Neuronal stem cell (in vitro differentiated cells): Measurements from ENCODE around the gene DRAM1.
A peak's percentile ranks its signal among the peaks of the same experiment; 100 is the strongest.

Source experiments
- DNase-seq: peaks from one replicate; pipeline ENCODE4 v3.0.0-alpha.2; 2013; ENCODE audit warnings: low spot score
- H2AFZ ChIP-seq: one replicate; pipeline ENCODE4 v1.6.1; 2013; ENCODE audit warnings: mild to moderate bottlenecking, low read length, inconsistent platforms
- H2AK5ac ChIP-seq: 2 replicates; pipeline ENCODE4 v1.6.1; 2013; ENCODE audit warnings: low read depth, mild to moderate bottlenecking, inconsistent platforms, low read length, moderate library complexity, mixed read lengths
- H2BK120ac ChIP-seq: 2 replicates; pipeline ENCODE4 v1.6.1; 2013; ENCODE audit warnings: low read depth, mild to moderate bottlenecking, inconsistent platforms, low read length, moderate library complexity, mixed read lengths
- H2BK12ac ChIP-seq: one replicate; pipeline ENCODE4 v1.6.1; 2013; ENCODE audit warnings: low read length, inconsistent platforms
- H2BK15ac ChIP-seq: 2 replicates; pipeline ENCODE4 v1.6.1; 2013; ENCODE audit warnings: mild to moderate bottlenecking, low read length, inconsistent platforms, mixed read lengths
- H2BK5ac ChIP-seq: one replicate; pipeline ENCODE4 v1.6.1; 2013; ENCODE audit warnings: inconsistent platforms, mild to moderate bottlenecking, low read length, moderate library complexity
- H3K14ac ChIP-seq: one replicate; pipeline ENCODE4 v1.6.1; 2013; ENCODE audit warnings: low read length, inconsistent platforms
- H3K18ac ChIP-seq: 2 replicates; pipeline ENCODE4 v1.6.1; 2013; ENCODE audit warnings: low read length, inconsistent platforms
- H3K23ac ChIP-seq: 2 replicates; pipeline ENCODE4 v1.6.1; 2013; ENCODE audit warnings: low read depth, mild to moderate bottlenecking, mixed read lengths, low read length, inconsistent platforms; ENCODE audit not compliant: poor library complexity
- H3K27ac ChIP-seq: replicated peaks from 3 replicates; pipeline ENCODE4 v1.5.1; 2013; ENCODE audit warnings: low read length, inconsistent platforms
- H3K27me3 ChIP-seq, 3 experiments: 2 replicates each; pipeline ENCODE4 v1.6.1; 2013; ENCODE audit warnings: low read length in 3 of 3, mild to moderate bottlenecking in 2 of 3, inconsistent platforms in 1 of 3, low read depth in 1 of 3, mixed read lengths in 1 of 3, moderate library complexity in 1 of 3; ENCODE audit not compliant: control insufficient read depth in 3 of 3, insufficient read depth in 3 of 3
- H3K36me3 ChIP-seq, 2 donors: replicated peaks in 1 of 2; 2 replicates each; pipeline ENCODE4 v1.6.1; 2013; ENCODE audit warnings: low read length in 2 of 2; ENCODE audit not compliant: control insufficient read depth in 2 of 2, insufficient read depth in 2 of 2
- H3K4ac ChIP-seq: 2 replicates; pipeline ENCODE4 v1.6.1; 2013; ENCODE audit warnings: inconsistent platforms, mild to moderate bottlenecking, low read length, moderate library complexity
- H3K4me1 ChIP-seq, 2 donors: 1 replicate in 1 of 2; 2 replicates in 1 of 2; pipeline ENCODE4 v1.6.1; 2013; ENCODE audit warnings: low read length in 2 of 2, low read depth in 1 of 2; ENCODE audit not compliant: control insufficient read depth in 2 of 2, insufficient read depth in 1 of 2
- H3K4me2 ChIP-seq: one replicate; pipeline ENCODE4 v1.6.1; 2013; ENCODE audit warnings: mild to moderate bottlenecking, low read length, inconsistent platforms; ENCODE audit not compliant: insufficient read depth, poor library complexity, severe bottlenecking
- H3K4me3 ChIP-seq, 2 donors: 2 replicates each; pipeline ENCODE4 v1.5.1; 2013; ENCODE audit warnings: low read length in 2 of 2, mild to moderate bottlenecking in 2 of 2, inconsistent platforms in 1 of 2, moderate library complexity in 1 of 2
- H3K79me1 ChIP-seq: one replicate; pipeline ENCODE4 v1.6.1; 2013; ENCODE audit warnings: low read depth, mild to moderate bottlenecking, inconsistent platforms, low read length, moderate library complexity
- H3K9ac ChIP-seq: one replicate; pipeline ENCODE4 v1.6.1; 2013; ENCODE audit warnings: mild to moderate bottlenecking, low read depth, low read length, inconsistent platforms; ENCODE audit not compliant: poor library complexity
- H3K9me3 ChIP-seq, 2 donors: replicated peaks in 1 of 2; 2 replicates each; pipeline versions ENCODE3 to v1.6.1; 2013; ENCODE audit warnings: low read length in 2 of 2, mild to moderate bottlenecking in 2 of 2, inconsistent platforms in 1 of 2, low read depth in 1 of 2, mixed read lengths in 1 of 2, moderate library complexity in 1 of 2; ENCODE audit not compliant: control insufficient read depth in 2 of 2, insufficient read depth in 1 of 2
- H4K8ac ChIP-seq: one replicate; pipeline ENCODE4 v1.6.1; 2013; ENCODE audit warnings: low read depth, mild to moderate bottlenecking, inconsistent platforms, low read length, moderate library complexity
- H4K91ac ChIP-seq: one replicate; pipeline ENCODE4 v1.6.1; 2013; ENCODE audit warnings: low read length, low read depth, mild to moderate bottlenecking, inconsistent platforms; ENCODE audit not compliant: poor library complexity
- WGBS, 2 donors: extraction: QIAGEN DNeasy Blood & Tissue Kit; methylation state at CpG; one replicate each; pipeline ENCODE4 v1.1.7; 2013; ENCODE audit warnings: missing lambda C conversion rate in 2 of 2, mixed read lengths in 1 of 2; ENCODE audit not compliant: insufficient read length in 2 of 2, insufficient replicate concordance in 1 of 2; ENCODE audit errors: extremely low coverage in 2 of 2; 5-methylcytosine and 5-hydroxymethylcytosine counted together

Gene DRAM1

DNA sequence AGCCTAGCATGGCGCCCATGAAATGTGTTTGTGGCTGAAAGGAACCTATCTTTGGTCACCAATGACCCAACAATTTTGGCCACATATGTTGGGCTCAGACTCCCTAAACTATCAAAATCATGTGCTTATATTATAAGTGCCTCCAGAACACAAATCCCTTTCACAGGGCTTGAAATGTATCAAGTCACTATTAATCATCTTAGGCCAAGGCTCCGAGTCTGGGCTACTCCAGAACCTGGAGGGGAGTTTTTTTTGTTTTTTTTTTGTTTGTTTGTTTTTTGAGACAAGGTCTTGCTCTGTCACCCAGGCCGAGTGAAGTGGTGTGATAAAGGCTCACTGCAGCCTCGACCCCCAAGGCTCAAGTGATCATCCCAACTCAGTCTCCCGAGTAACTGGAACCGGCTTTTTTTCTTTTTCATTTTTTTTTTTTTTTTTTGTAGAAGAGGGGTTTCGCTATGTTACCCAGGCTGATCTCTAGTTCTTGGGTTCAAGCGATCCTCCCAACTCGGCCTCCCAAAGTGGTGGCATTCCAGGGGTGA lies 989 bp upstream of the DRAM1 start:
- Histone ChIP-seq H3K18ac (peak overlapping the region; percentile 99), H3K79me1 (no peaks in the 10 kb centered on the region), H2BK5ac (no peak overlapping the region)

DNA sequence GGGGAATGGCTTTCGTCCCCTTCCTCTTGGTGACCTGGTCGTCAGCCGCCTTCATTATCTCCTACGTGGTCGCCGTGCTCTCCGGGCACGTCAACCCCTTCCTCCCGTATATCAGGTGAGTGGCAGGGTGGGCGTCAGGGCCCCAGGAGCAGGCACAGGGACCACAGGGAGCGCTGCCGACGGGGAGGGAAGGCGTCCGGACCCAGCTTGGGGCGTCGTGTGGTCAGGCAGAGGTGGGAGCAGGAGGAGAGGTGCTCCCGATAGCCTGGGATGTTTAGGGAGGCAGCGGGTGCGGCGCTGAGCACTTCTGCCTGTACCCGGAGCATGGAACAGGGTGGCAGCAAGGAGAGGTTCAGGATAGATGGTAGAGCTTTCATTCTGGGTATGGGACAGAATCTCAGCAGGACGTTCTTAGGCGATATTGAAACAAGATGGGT lies 444 bp downstream of the DRAM1 start:
- H3K79me1 ChIP-seq = no peaks in the 10 kb centered on the region
- peak overlapping the region; percentile 17 for H3K4ac ChIP-seq
- peak overlapping the region; percentile 75 for H3K23ac ChIP-seq
- H3K36me3 ChIP-seq = no peaks in the 10 kb centered on the region
- DNase-seq = no peak
- H2AK5ac ChIP-seq = no peak overlapping the region
- H3K4me2 ChIP-seq = peak overlapping the region; percentile 90
- no CpG with 5 or more reads among the region's 24 CpGs for WGBS, 2 donors
- H3K4me3 ChIP-seq = peak overlapping the region; percentile 55 to 94
- peak overlapping the region; percentile 92 for H3K9ac ChIP-seq
- H3K14ac ChIP-seq = peak overlapping the region; percentile 59
- H2AFZ ChIP-seq = peak overlapping the region; percentile 99
- peak overlapping the region; percentile 68 for H4K91ac ChIP-seq
- H2BK12ac ChIP-seq = no peak overlapping the region
- H4K8ac ChIP-seq = peak overlapping the region; percentile 23
- no peak overlapping the region for H3K27ac ChIP-seq
- H2BK15ac ChIP-seq = peak overlapping the region; percentile 3
- peak overlapping the region; percentile 6 for H2BK120ac ChIP-seq
- H3K9me3 ChIP-seq = peaks cover 0 to 2% of the 10 kb centered on the region in 2 donors
- peak overlapping the region; percentile 99 for H3K18ac ChIP-seq
- peak overlapping the region; percentile 91 for H2BK5ac ChIP-seq
- H3K4me1 ChIP-seq = peaks cover 0 to 3% of the 10 kb centered on the region in 2 donors
- H3K27me3 ChIP-seq = peaks cover 0 to 9% (median 5%) of the 10 kb centered on the region in 3 experiments

More for the DNA sequence above, 989 bp upstream of the DRAM1 start:
- H3K4me3 ChIP-seq = peak overlapping the region in 1 of 2 donors; percentile 55
- H2BK120ac ChIP-seq = no peak overlapping the region
- no peak overlapping the region for H4K91ac ChIP-seq
- H3K4me2 ChIP-seq = peak overlapping the region; percentile 90
- no peaks in the 10 kb centered on the region for H3K36me3 ChIP-seq
- peak overlapping the region; percentile 99 for H2AFZ ChIP-seq
- H3K14ac ChIP-seq = no peak overlapping the region
- H3K27ac ChIP-seq = no peak overlapping the region
- H3K9ac ChIP-seq = no peak overlapping the region
- no peak for DNase-seq
- H3K23ac ChIP-seq = no peak overlapping the region
- WGBS, 2 donors = no CpG with 5 or more reads among the region's 9 CpGs
- H2AK5ac ChIP-seq = no peak overlapping the region
- H4K8ac ChIP-seq = no peak overlapping the region
- H3K4me1 ChIP-seq = peaks cover 0 to 3% of the 10 kb centered on the region in 2 donors
- no peak overlapping the region for H2BK15ac ChIP-seq
- H3K4ac ChIP-seq = no peak overlapping the region
- H3K27me3 ChIP-seq = peaks cover 0 to 9% (median 5%) of the 10 kb centered on the region in 3 experiments
- no peak overlapping the region for H2BK12ac ChIP-seq
- H3K9me3 ChIP-seq = peaks cover 0 to 2% of the 10 kb centered on the region in 2 donors

DNA sequence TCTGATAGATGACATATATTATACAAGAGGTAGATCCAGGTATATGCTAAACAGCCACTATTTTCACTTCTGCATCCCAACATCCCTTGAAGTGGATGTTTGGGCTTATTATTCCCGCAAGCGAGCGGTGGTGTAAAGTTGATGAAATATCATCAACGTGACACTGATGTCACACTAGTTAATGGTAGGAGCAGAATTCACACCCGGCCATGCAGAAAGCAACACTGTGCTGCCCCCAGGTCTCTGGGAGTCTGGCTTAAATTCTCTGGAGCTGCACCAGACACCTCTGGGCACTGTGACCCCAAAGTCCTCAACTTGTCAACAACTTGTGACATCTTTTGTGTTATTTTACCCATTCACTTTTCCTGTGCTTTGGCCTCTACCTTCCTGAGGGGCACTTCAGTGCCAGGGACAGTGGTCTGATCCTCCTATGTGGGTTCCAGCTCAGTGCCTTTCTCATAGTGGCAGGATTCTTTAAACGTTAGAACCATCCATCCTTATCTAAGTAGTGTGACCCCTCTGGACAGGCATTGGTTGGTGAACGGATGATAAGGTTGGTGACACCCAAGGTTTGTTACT lies 952 bp downstream of the DRAM1 start:
- H4K91ac ChIP-seq = no peak overlapping the region
- peak overlapping the region in 1 of 2 donors; percentile 55 for H3K4me3 ChIP-seq
- H2BK15ac ChIP-seq = no peak overlapping the region
- no peak overlapping the region for H3K9ac ChIP-seq
- no peak overlapping the region for H2BK12ac ChIP-seq
- H2BK120ac ChIP-seq = no peak overlapping the region
- H2AK5ac ChIP-seq = no peak overlapping the region
- no peaks in the 10 kb centered on the region for H3K79me1 ChIP-seq
- H3K18ac ChIP-seq = no peak overlapping the region
- WGBS, 2 donors = no CpG with 5 or more reads among the region's 7 CpGs
- H3K4me2 ChIP-seq = peak overlapping the region; percentile 90
- no peak overlapping the region for H3K4ac ChIP-seq
- peak overlapping the region; percentile 99 for H2AFZ ChIP-seq
- H2BK5ac ChIP-seq = no peak overlapping the region
- DNase-seq = no peak
- no peaks in the 10 kb centered on the region for H3K36me3 ChIP-seq
- H3K23ac ChIP-seq = no peak overlapping the region
- no peak overlapping the region for H4K8ac ChIP-seq
- peaks cover 0 to 9% (median 5%) of the 10 kb centered on the region in 3 experiments for H3K27me3 ChIP-seq
- no peak overlapping the region for H3K14ac ChIP-seq
- H3K4me1 ChIP-seq = peaks cover 0 to 3% of the 10 kb centered on the region in 2 donors
- H3K9me3 ChIP-seq = peaks cover 0 to 2% of the 10 kb centered on the region in 2 donors
- no peak overlapping the region for H3K27ac ChIP-seq

DNA sequence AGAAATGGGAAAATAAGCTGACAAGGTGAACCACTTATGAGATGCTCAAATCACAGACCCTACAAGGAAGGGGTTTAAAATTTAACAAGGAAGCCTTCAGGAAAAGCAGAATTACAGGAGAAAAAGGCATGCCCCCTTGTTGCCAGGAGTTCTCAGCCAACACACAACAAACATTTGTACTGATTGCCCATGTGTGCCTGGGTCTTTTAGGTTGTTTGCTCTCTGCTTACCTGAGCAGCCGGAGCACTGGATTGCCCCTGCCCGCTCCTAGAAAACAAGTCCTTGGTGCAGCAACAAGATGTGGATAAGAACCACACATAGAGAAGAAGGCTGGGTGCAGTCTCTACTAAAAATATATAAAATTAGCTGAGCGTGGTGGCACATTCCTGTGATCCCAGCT lies 3.4 kb downstream of the DRAM1 start:
- H3K18ac ChIP-seq = no peak overlapping the region
- no peak overlapping the region for H2BK5ac ChIP-seq
- H3K79me1 ChIP-seq = no peaks in the 10 kb centered on the region
- H3K4ac ChIP-seq = no peak overlapping the region
- H3K9me3 ChIP-seq = peaks cover 0 to 2% of the 10 kb centered on the region in 2 donors
- no peaks in the 10 kb centered on the region for H3K36me3 ChIP-seq
- H2AK5ac ChIP-seq = no peak overlapping the region
- no peak overlapping the region for H4K91ac ChIP-seq
- H2BK120ac ChIP-seq = no peak overlapping the region
- H2AFZ ChIP-seq = no peak overlapping the region
- no peak overlapping the region for H3K9ac ChIP-seq
- no peak overlapping the region for H2BK15ac ChIP-seq
- no peak overlapping the region for H4K8ac ChIP-seq
- H2BK12ac ChIP-seq = no peak overlapping the region
- H3K23ac ChIP-seq = no peak overlapping the region
- no peak for DNase-seq
- H3K27me3 ChIP-seq = peaks cover 0 to 9% (median 5%) of the 10 kb centered on the region in 3 experiments
- no peak overlapping the region for H3K14ac ChIP-seq
- no CpG with 5 or more reads among the region's 3 CpGs for WGBS, 2 donors
- no peak overlapping the region for H3K27ac ChIP-seq
- H3K4me1 ChIP-seq = peaks cover 0 to 3% of the 10 kb centered on the region in 2 donors
- H3K4me2 ChIP-seq = no peak overlapping the region
- no peak overlapping the region for H3K4me3 ChIP-seq
